HK-2 (cell line): Measurements from ENCODE around the gene PPP1R13B.
"Not testable (repeated sequence)": the region's sequence is repeated elsewhere in the genome, so short reads cannot be mapped to it uniquely, and the experiment has no call there.

Experiments used
- DNase-seq: peaks from one replicate; pipeline ENCODE4 v3.0.0-alpha.2; 2018; ENCODE audit not compliant: unreplicated experiment

Gene PPP1R13B

GRCh38 chr14:103832046-103832445 lies 15.3 kb downstream of the PPP1R13B start:
- no peak for DNase-seq

- no peak for DNase-seq
These were observed 16.7 kb downstream of the PPP1R13B start for GRCh38 chr14:103830511-103831270.

GRCh38 chr14:103828315-103828967 lies 18.9 kb downstream of the PPP1R13B start:
- no peak for DNase-seq

- no peak for DNase-seq
These were observed 22.3 kb downstream of the PPP1R13B start for GRCh38 chr14:103825101-103825500.

- no peak for DNase-seq
These were observed 26.5 kb downstream of the PPP1R13B start for GRCh38 chr14:103820908-103821307.

GRCh38 chr14:103820382-103820781 lies 27.0 kb downstream of the PPP1R13B start:
- no peak for DNase-seq

GRCh38 chr14:103819503-103820307 lies 27.7 kb downstream of the PPP1R13B start:
- no peak for DNase-seq

GRCh38 chr14:103818870-103819269 lies 28.5 kb downstream of the PPP1R13B start:
- DNase-seq: no peak

GRCh38 chr14:103818422-103818821 lies 29.0 kb downstream of the PPP1R13B start:
- no peak for DNase-seq

- DNase-seq: no peak
These were observed 29.8 kb downstream of the PPP1R13B start for GRCh38 chr14:103817595-103817994.

- no peak for DNase-seq
These were observed 30.4 kb downstream of the PPP1R13B start for GRCh38 chr14:103816991-103817390.

GRCh38 chr14:103815253-103815652 lies 32.1 kb downstream of the PPP1R13B start:
- no peak for DNase-seq

GRCh38 chr14:103811189-103811588 lies 36.2 kb downstream of the PPP1R13B start:
- no peak for DNase-seq

GRCh38 chr14:103808403-103809001 lies 38.9 kb downstream of the PPP1R13B start:
- peak; percentile 47 for DNase-seq

GRCh38 chr14:103806805-103807204 lies 40.6 kb downstream of the PPP1R13B start:
- DNase-seq: no peak

- no peak for DNase-seq
These were observed 41.7 kb downstream of the PPP1R13B start for GRCh38 chr14:103805708-103806107.

GRCh38 chr14:103803661-103804060 lies 43.7 kb downstream of the PPP1R13B start:
- peak; percentile 18 for DNase-seq

GRCh38 chr14:103802356-103802755 lies 45.0 kb downstream of the PPP1R13B start:
- no peak for DNase-seq

- peak; percentile 38 for DNase-seq
These were observed 45.9 kb downstream of the PPP1R13B start for GRCh38 chr14:103801459-103801858.

GRCh38 chr14:103793192-103793591 lies 54.2 kb downstream of the PPP1R13B start:
- DNase-seq: not testable (repeated sequence)

GRCh38 chr14:103788086-103788485 lies 59.3 kb downstream of the PPP1R13B start:
- no peak for DNase-seq

GRCh38 chr14:103782376-103782775 lies 65.0 kb downstream of the PPP1R13B start:
- no peak for DNase-seq
